Glomerular visceral epithelial cell (primary cell): ENCODE measurements around the gene POLR2E.
"Not testable (repeated sequence)": the region's sequence is repeated elsewhere in the genome, so short reads cannot be mapped to it uniquely, and the experiment has no call there.

Experiments used
- DNase-seq: peaks from one replicate; pipeline ENCODE4 v3.0.0-alpha.2; 2016; ENCODE audit errors: extremely low spot score

The POLR2E gene

GRCh38 chr19:1125601-1126467, 30.7 kb upstream of the POLR2E start:
- DNase-seq: peak; percentile 65

- no peak for DNase-seq
These were observed 28.9 kb upstream of the POLR2E start for GRCh38 chr19:1123885-1124677.

- no peak for DNase-seq
These were observed 28.2 kb upstream of the POLR2E start for GRCh38 chr19:1123381-1123780.

GRCh38 chr19:1122972-1123363, 27.8 kb upstream of the POLR2E start:
- peak; percentile 84 for DNase-seq

- DNase-seq: no peak
These were observed 27.1 kb upstream of the POLR2E start for GRCh38 chr19:1122021-1122971.

- no peak for DNase-seq
These were observed 26.2 kb upstream of the POLR2E start for GRCh38 chr19:1121395-1121794.

- DNase-seq: no peak
These were observed 24.5 kb upstream of the POLR2E start for GRCh38 chr19:1119475-1120217.

- DNase-seq: no peak
These were observed 23.8 kb upstream of the POLR2E start for GRCh38 chr19:1118999-1119398.

GRCh38 chr19:1117654-1118053, 22.5 kb upstream of the POLR2E start:
- DNase-seq: no peak

GRCh38 chr19:1116726-1117581, 21.8 kb upstream of the POLR2E start:
- no peak for DNase-seq

- no peak for DNase-seq
These were observed 20.7 kb upstream of the POLR2E start for GRCh38 chr19:1115646-1116420.

- not testable (repeated sequence) for DNase-seq
These were observed 19.6 kb upstream of the POLR2E start for GRCh38 chr19:1114728-1115127.

- no peak for DNase-seq
These were observed 18.9 kb upstream of the POLR2E start for GRCh38 chr19:1113986-1114483.

- peak; percentile 86 for DNase-seq
These were observed 18.1 kb upstream of the POLR2E start for GRCh38 chr19:1113030-1113985.

- DNase-seq: no peak
These were observed 17.3 kb upstream of the POLR2E start for GRCh38 chr19:1112268-1113029.

- DNase-seq: no peak
These were observed 16.6 kb upstream of the POLR2E start for GRCh38 chr19:1111641-1112267.
